GM23248 (cell line): ENCODE measurements around the gene WBP1L. TPM values are rescaled to one million over a fixed set of nuclear protein-coding genes. Genes with fewer than 3 reads are reported as not detected.

Source experiments
- DNase-seq: peaks from one replicate; pipeline ENCODE4 v3.0.0-alpha.2; 2015
- H2AFZ ChIP-seq: fragments of 200-600 bp; sonication (generic); 2 replicates; pipeline ENCODE4 v1.6.1; 2016; ENCODE audit warnings: antibody characterized with exemption
- H3F3A ChIP-seq: fragments of 200-600 bp; sonication (generic); 2 replicates; pipeline ENCODE4 v1.6.1; 2016; ENCODE audit warnings: mild to moderate bottlenecking, antibody characterized with exemption, mixed run types; ENCODE audit not compliant: insufficient read depth
- H3K27ac ChIP-seq: fragments of 200-600 bp; sonication (generic); 2 replicates; pipeline ENCODE4 v1.5.1; 2016; ENCODE audit warnings: mild to moderate bottlenecking
- H3K27me3 ChIP-seq: fragments of 200-600 bp; sonication (generic); replicated peaks from 2 replicates; pipeline ENCODE4 v1.6.1; 2016; ENCODE audit warnings: mild to moderate bottlenecking; ENCODE audit not compliant: insufficient read depth
- H3K36me3 ChIP-seq: fragments of 200-600 bp; sonication (generic); 2 replicates; pipeline ENCODE4 v1.6.1; 2016; ENCODE audit warnings: low read depth, mild to moderate bottlenecking
- H3K4me1 ChIP-seq: fragments of 200-600 bp; sonication (generic); 2 replicates; pipeline ENCODE4 v1.6.1; 2016; ENCODE audit warnings: mild to moderate bottlenecking; ENCODE audit not compliant: insufficient read depth
- H3K4me2 ChIP-seq: fragments of 200-600 bp; sonication (generic); one replicate; pipeline ENCODE4 v1.6.1; 2016; ENCODE audit warnings: mild to moderate bottlenecking; ENCODE audit not compliant: unreplicated experiment
- H3K4me3 ChIP-seq: fragments of 200-600 bp; sonication (generic); 2 replicates; pipeline ENCODE4 v1.5.1; 2016; ENCODE audit warnings: mild to moderate bottlenecking
- H3K79me2 ChIP-seq: fragments of 200-600 bp; sonication (generic); 2 replicates; pipeline ENCODE4 v1.6.1; 2016; ENCODE audit warnings: mild to moderate bottlenecking; ENCODE audit not compliant: insufficient read depth
- H3K9ac ChIP-seq: fragments of 200-600 bp; sonication (generic); 2 replicates; pipeline ENCODE4 v1.6.1; 2016; ENCODE audit warnings: mild to moderate bottlenecking
- H3K9me2 ChIP-seq: fragments of 200-600 bp; sonication (generic); 2 replicates; pipeline ENCODE4 v1.6.1; 2016; ENCODE audit warnings: mixed run types, mild to moderate bottlenecking, moderate library complexity; ENCODE audit not compliant: insufficient read depth
- H3K9me3 ChIP-seq: fragments of 200-600 bp; sonication (generic); one replicate; pipeline ENCODE4 v1.6.1; 2017; ENCODE audit warnings: low read depth
- H4K20me1 ChIP-seq: fragments of 200-600 bp; sonication (generic); 2 replicates; pipeline ENCODE4 v1.6.0; 2016; ENCODE audit not compliant: insufficient read depth
- EZH2 ChIP-seq: fragments of 200-600 bp; sonication (generic); IDR thresholded peaks from 2 replicates; pipeline ENCODE4 v1.6.1; 2018; ENCODE audit warnings: antibody characterized with exemption, mild to moderate bottlenecking; ENCODE audit not compliant: insufficient read depth, poor library complexity, severe bottlenecking
- EZH2phosphoT487 ChIP-seq: fragments of 200-600 bp; sonication (generic); IDR thresholded peaks from 2 replicates; pipeline ENCODE4 v1.6.1; 2018; ENCODE audit warnings: antibody characterized with exemption, moderate library complexity, mild to moderate bottlenecking, low read depth; ENCODE audit not compliant: insufficient read depth
- WGBS, 2 experiments: methylation state at CpG; one replicate each; pipeline ENCODE4 v1.1.6; 2015 to 2017; ENCODE audit warnings: low lambda C conversion rate in 2 of 2, low coverage in 1 of 2; ENCODE audit errors: missing lambda C conversion rate in 2 of 2; 5-methylcytosine and 5-hydroxymethylcytosine counted together
- in situ Hi-C: fragments of 300-500 bp; cut with MboI; formaldehyde crosslinking; loops from 2 replicates; pipeline ENCODE4 v1.15.0; 2020
- polyA plus RNA-seq: library from polyadenylated mRNA; unstranded; fragments of >200 nt; fragmentation: Nextera tagmentation; extraction: Ambion mirVana; gene quantifications from 2 replicates; pipeline ENCODE4 v1.2.1, GENCODE V29; 2016
- total RNA-seq: library from RNA; depleted of rRNA; stranded (reverse); fragments of >200 nt; shearing (Covaris generic); gene quantifications from 2 replicates; pipeline ENCODE4 v1.2.3, GENCODE V29; 2014

The WBP1L gene
- total and polyA plus RNA-seq, 2 experiments from 2014 or later: 21.1 to 57.4 TPM

GRCh38 chr10:102799691-102800471, 56.1 kb downstream of the WBP1L start:
- Histone ChIP-seq H3F3A (peaks cover 18% of the 10 kb centered on the region; the same call in 1 of the 2 replicates), H3K27me3 (no peaks in the 10 kb centered on the region), H3K4me1 (peaks cover 31% of the 10 kb centered on the region), H3K9ac (no peak overlapping the region), H3K27ac (no peak overlapping the region), H3K36me3 (peaks cover 6% of the 10 kb centered on the region; the same call in 1 of the 2 replicates), H2AFZ (no peak overlapping the region), H4K20me1 (no peaks in the 10 kb centered on the region; the same call in 1 of the 2 replicates), H3K4me2 (no peak overlapping the region), H3K4me3 (no peak overlapping the region), H3K9me3 (no peaks in the 10 kb centered on the region), H3K9me2 (no peaks in the 10 kb centered on the region), H3K79me2 (peaks cover 32% of the 10 kb centered on the region)
- 80% methylated on average over 8 of the region's 8 CpGs for WGBS, 2 experiments
- DNase-seq: no peak
- TF ChIP-seq EZH2 (no peak), EZH2phosphoT487 (no peak)
- in situ Hi-C loops: no loop called here

- peaks cover 32% of the 10 kb centered on the region for H3K79me2 ChIP-seq
- no peaks in the 10 kb centered on the region for H3K27me3 ChIP-seq
- H3K4me2 ChIP-seq: no peak overlapping the region
- TF ChIP-seq EZH2phosphoT487: no peak
- TF ChIP-seq EZH2: no peak
- no peak overlapping the region for H3K9ac ChIP-seq
- WGBS, 2 experiments: 73 to 80% methylated on average over 10 of the region's 10 CpGs
- H3K27ac ChIP-seq: no peak overlapping the region
- peaks cover 18% of the 10 kb centered on the region; the same call in 1 of the 2 replicates for H3F3A ChIP-seq
- peaks cover 31% of the 10 kb centered on the region for H3K4me1 ChIP-seq
- no peaks in the 10 kb centered on the region for H3K9me3 ChIP-seq
- no peak overlapping the region for H3K4me3 ChIP-seq
- in situ Hi-C loops: no loop called here
- no peaks in the 10 kb centered on the region for H3K9me2 ChIP-seq
- H3K36me3 ChIP-seq: peaks cover 6% of the 10 kb centered on the region; the same call in 1 of the 2 replicates
- no peak overlapping the region for H2AFZ ChIP-seq
- no peaks in the 10 kb centered on the region; the same call in 1 of the 2 replicates for H4K20me1 ChIP-seq
- no peak for DNase-seq
These were observed 57.0 kb downstream of the WBP1L start for GRCh38 chr10:102800611-102801335.

GRCh38 chr10:102801496-102801895, 57.7 kb downstream of the WBP1L start:
- Histone ChIP-seq H3K9me3 (no peaks in the 10 kb centered on the region), H2AFZ (no peak overlapping the region), H3K4me1 (peaks cover 27% of the 10 kb centered on the region), H3K79me2 (peaks cover 36% of the 10 kb centered on the region), H3K27me3 (no peaks in the 10 kb centered on the region), H3F3A (peaks cover 18% of the 10 kb centered on the region; the same call in 1 of the 2 replicates), H3K36me3 (peaks cover 6% of the 10 kb centered on the region; the same call in 1 of the 2 replicates), H3K9me2 (no peaks in the 10 kb centered on the region), H3K4me3 (no peak overlapping the region), H4K20me1 (no peaks in the 10 kb centered on the region; the same call in 1 of the 2 replicates), H3K4me2 (no peak overlapping the region), H3K27ac (no peak overlapping the region), H3K9ac (no peak overlapping the region)
- WGBS, 2 experiments: 42 to 67% methylated on average over 1 to 2 of the region's 2 CpGs
- no peak for DNase-seq
- TF ChIP-seq EZH2phosphoT487 (no peak), EZH2 (no peak)
- in situ Hi-C loops: no loop called here

GRCh38 chr10:102801978-102802377, 58.2 kb downstream of the WBP1L start:
- H3K9me2 ChIP-seq: no peaks in the 10 kb centered on the region
- no peak for TF ChIP-seq EZH2
- TF ChIP-seq EZH2phosphoT487: no peak
- 0 out of 2 replicates have a peak overlapping the region, but pooled peaks have one; percentile 89 for H3K27ac ChIP-seq
- DNase-seq: no peak
- no peak overlapping the region for H3K4me2 ChIP-seq
- H3K79me2 ChIP-seq: peaks cover 40% of the 10 kb centered on the region
- H3K4me3 ChIP-seq: no peak overlapping the region
- H3K36me3 ChIP-seq: peaks cover 6% of the 10 kb centered on the region; the same call in 1 of the 2 replicates
- H3K27me3 ChIP-seq: no peaks in the 10 kb centered on the region
- H2AFZ ChIP-seq: no peak overlapping the region
- no peak overlapping the region for H3K9ac ChIP-seq
- in situ Hi-C loops: no loop called here
- H3K4me1 ChIP-seq: peaks cover 22% of the 10 kb centered on the region
- peaks cover 18% of the 10 kb centered on the region; the same call in 1 of the 2 replicates for H3F3A ChIP-seq
- H3K9me3 ChIP-seq: no peaks in the 10 kb centered on the region
- 70 to 76% methylated on average over 3 of the region's 3 CpGs for WGBS, 2 experiments
- no peaks in the 10 kb centered on the region; the same call in 1 of the 2 replicates for H4K20me1 ChIP-seq
